K562 (cell line): ENCODE measurements around the gene HS3ST3A1. TPM values are rescaled to one million over a fixed set of nuclear protein-coding genes. Genes with fewer than 3 reads are reported as not detected.

Experiments used
- ATAC-seq: fragments of 200-7000 bp; cut with Tn5 transposase; 3 replicates; pipeline ENCODE4 v1.9.1; 2020; ENCODE audit warnings: moderate library complexity
- BruUV-seq: library from RNA; stranded (reverse); fragments of 400-500 nt; replicated peaks from 2 replicates; lab custom pipeline; 2021; lab: Mats Ljungman, UMichigan
- CTCF ChIA-PET: fragments of 300-600 bp; formaldehyde crosslinking; extraction: SDS; loops from one replicate; lab custom pipeline; 2021; ENCODE audit warnings: low intra/inter-chr PET ratio; lab: Yijun Ruan, JAX
- POLR2A ChIA-PET: fragments of 300-600, 350-650 bp; sonication (Branson Sonifier 250); formaldehyde crosslinking; extraction: SDS; loops from one replicate; lab custom pipeline; 2021; ENCODE audit warnings: antibody characterized with exemption, inconsistent platforms; lab: Yijun Ruan, JAX
- DNase-seq, 4 experiments: peaks; one replicate each; pipeline versions ENCODE4 v3.0.0 to v3.0.0-alpha.2; 2011 to 2018; ENCODE audit warnings: low spot score in 3 of 4, mixed read lengths in 3 of 4; ENCODE audit errors: extremely low read depth in 1 of 4
- FAIRE-seq: peaks from 2 replicates; lab custom pipeline; 2011; peaks lifted over from hg19 to GRCh38; lab: Jason Lieb, UNC
- H2AFZ ChIP-seq: 2 replicates; pipeline ENCODE4 v1.6.0; 2011; ENCODE audit warnings: low read depth, low read length, control low read depth, inconsistent platforms
- H3K27ac ChIP-seq: fragments of 200-600 bp; 3 replicates; pipeline ENCODE4 v1.8.0; 2011; ENCODE audit warnings: low read depth, mild to moderate bottlenecking, control low read depth, inconsistent platforms, low read length, moderate library complexity, mixed read lengths; ENCODE audit errors: extremely low read depth
- H3K27me3 ChIP-seq, 2 experiments: fragments of 300-600 bp in 1 of 2; 2 replicates in 1 of 2; 3 replicates in 1 of 2; pipeline versions ENCODE4 v1.6.0 to v1.8.0; 2011; ENCODE audit warnings: inconsistent platforms in 2 of 2, low read length in 2 of 2, mild to moderate bottlenecking in 1 of 2, mixed read lengths in 1 of 2, moderate library complexity in 1 of 2; ENCODE audit not compliant: control insufficient read depth in 2 of 2, insufficient read depth in 2 of 2
- H3K36me3 ChIP-seq: fragments of 300-600 bp; 3 replicates; pipeline ENCODE4 v1.8.0; 2011; ENCODE audit warnings: mild to moderate bottlenecking, low read length, inconsistent platforms; ENCODE audit not compliant: control insufficient read depth, insufficient read depth
- H3K4me1 ChIP-seq, 2 experiments: fragments of 200-600 bp in 1 of 2; replicated peaks in 1 of 2; 2 replicates in 1 of 2; 3 replicates in 1 of 2; pipeline versions ENCODE4 v1.5.1 to v1.8.0; 2011; ENCODE audit warnings: inconsistent platforms in 2 of 2, low read length in 2 of 2, mild to moderate bottlenecking in 1 of 2, mixed read lengths in 1 of 2, moderate library complexity in 1 of 2; ENCODE audit not compliant: control insufficient read depth in 2 of 2, insufficient read depth in 2 of 2
- H3K4me2 ChIP-seq: 2 replicates; pipeline ENCODE4 v1.6.1; 2011; ENCODE audit warnings: low read length, control low read depth, inconsistent platforms, mixed read lengths; ENCODE audit not compliant: insufficient read depth
- H3K4me3 ChIP-seq: fragments of 200-600 bp; sonication (generic), shearing (Covaris generic); 2 replicates; pipeline ENCODE4 v1.5.1; 2016; ENCODE audit warnings: control low read depth, inconsistent platforms
- H3K79me2 ChIP-seq: fragments of 200-600 bp; 3 replicates; pipeline ENCODE4 v1.8.0; 2011; ENCODE audit warnings: low read length, inconsistent platforms; ENCODE audit not compliant: control insufficient read depth, insufficient read depth
- H3K9ac ChIP-seq, 2 experiments: 2 replicates each; pipeline versions ENCODE4 v1.6.0 to v1.6.1; 2011; ENCODE audit warnings: low read depth in 2 of 2, low read length in 2 of 2, control low read depth in 1 of 2, inconsistent platforms in 1 of 2, mild to moderate bottlenecking in 1 of 2, mixed read lengths in 1 of 2; ENCODE audit not compliant: insufficient read depth in 1 of 2
- H3K9me1 ChIP-seq: one replicate; pipeline ENCODE4 v1.6.0; 2011; ENCODE audit warnings: inconsistent platforms, mild to moderate bottlenecking, low read length, moderate library complexity; ENCODE audit not compliant: control insufficient read depth, insufficient read depth
- H3K9me3 ChIP-seq: replicated peaks from 2 replicates; pipeline ENCODE4 v1.5.1; 2011; ENCODE audit warnings: low read depth, low read length, inconsistent platforms; ENCODE audit not compliant: control insufficient read depth, insufficient read depth
- H4K20me1 ChIP-seq: replicated peaks from 2 replicates; pipeline ENCODE4 v1.6.1; 2011; ENCODE audit warnings: low read length, inconsistent platforms, mixed read lengths; ENCODE audit not compliant: control insufficient read depth, insufficient read depth
- BDP1 ChIP-seq: IDR thresholded peaks from 3 replicates; pipeline ENCODE4 v1.6.1; 2011; ENCODE audit not compliant: insufficient read length, insufficient read depth
- CREB3 ChIP-seq: fragments of 450-650 bp; conservative IDR thresholded peaks from 2 replicates; pipeline ENCODE4 v1.6.1; 2016; ENCODE audit warnings: missing genetic modification characterization, low read depth, mild to moderate bottlenecking, missing compliant biosample characterization, moderate library complexity
- CSDE1 ChIP-seq, 2 experiments: fragments of 450-650 bp; IDR thresholded peaks; 2 replicates each; pipeline ENCODE4 v1.6.1; 2016; ENCODE audit warnings: mild to moderate bottlenecking in 1 of 2
- DDX20 ChIP-seq: fragments of 450-650 bp; IDR thresholded peaks from 2 replicates; pipeline ENCODE4 v1.6.1; 2016; ENCODE audit warnings: missing genetic modification characterization, low read depth, mild to moderate bottlenecking, missing compliant biosample characterization, moderate library complexity
- GABPB1 ChIP-seq: sonication (generic); formaldehyde crosslinking; IDR thresholded peaks from 2 replicates; pipeline ENCODE4 v1.8.0; 2022; ENCODE audit warnings: mild to moderate bottlenecking, missing genetic modification reagents
- HEY1 ChIP-seq: fragments of 250-450 bp; sonication (Bioruptor Pico); IDR thresholded peaks from 2 replicates; pipeline ENCODE4 v1.5.0; 2020; ENCODE audit warnings: mild to moderate bottlenecking, moderate library complexity, borderline replicate concordance
- MITF ChIP-seq: IDR thresholded peaks from 2 replicates; pipeline ENCODE4 v1.6.1; 2014; ENCODE audit warnings: antibody characterized with exemption
- TCF3 ChIP-seq: sonication (generic); formaldehyde crosslinking; IDR thresholded peaks from 2 replicates; pipeline ENCODE4 v1.4.0; 2020; ENCODE audit warnings: mild to moderate bottlenecking, missing genetic modification reagents
- ZFP36 ChIP-seq: fragments of 150-350 bp; IDR thresholded peaks from 2 replicates; pipeline ENCODE4 v1.6.1; 2018; ENCODE audit warnings: low read length, low read depth; ENCODE audit not compliant: partially characterized antibody
- ZNF134 ChIP-seq: fragments of 250-450 bp; sonication (Bioruptor Pico); conservative IDR thresholded peaks from 2 replicates; pipeline ENCODE4 v1.4.0; 2020
- ZNF77 ChIP-seq: fragments of 250-450 bp; sonication (Bioruptor Pico); IDR thresholded peaks from 2 replicates; pipeline ENCODE4 v1.5.0; 2020
- WGBS: fragments of 100-300 bp; shearing (Covaris generic); methylation state at CpG from one replicate; pipeline ENCODE4 v1.1.6; 2016; ENCODE audit warnings: low coverage, mixed read lengths; ENCODE audit not compliant: insufficient coverage; ENCODE audit errors: missing lambda C conversion rate; 5-methylcytosine and 5-hydroxymethylcytosine counted together
- in situ Hi-C: fragments of 300-500 bp; cut with MboI; formaldehyde crosslinking; loops from 4 replicates; pipeline ENCODE4 v1.15.0; 2018; ENCODE audit warnings: inconsistent platforms, mixed read lengths
- intact Hi-C: fragments of 100-400 bp; cut with micrococcal nuclease; formaldehyde crosslinking; loops from 2 replicates; pipeline ENCODE4 v1.14.2; 2022
- polyA plus RNA-seq, 8 experiments: library from polyadenylated mRNA; depleted of rRNA in 4 of 8; stranded (reverse) in 5 of 8; unstranded in 3 of 8; fragments of >200 nt; fragmentation: Nextera tagmentation in 2 of 8; fragmentation: Illumina TruSeq in 1 of 8; extraction: Ambion mirVana in 2 of 8; extraction: Trizol in 1 of 8; gene quantifications; 2 replicates each; pipeline versions ENCODE4 v1.2.1 to v1.2.3, GENCODE V29; 2011 to 2014; ENCODE audit warnings: inconsistent platforms in 1 of 8, missing spikeins in 1 of 8
- total RNA-seq, 7 experiments: library from RNA; depleted of rRNA in 6 of 7; stranded (reverse); fragments of >200 nt in 6 of 7; fragmentation: Illumina TruSeq in 2 of 7; extraction: Trizol in 2 of 7; gene quantifications; 2 replicates each; pipeline versions ENCODE4 v1.2.1 to v1.2.3, GENCODE V29; 2011 to 2021; ENCODE audit warnings: low replicate concordance in 1 of 7

Gene HS3ST3A1
- total and polyA plus RNA-seq, 9 of the 15 experiments (the other 6 are each of a cell fraction or from before 2014, with no cell fraction given), result 0.25 to 14.8 (median 2.3) TPM

DNA sequence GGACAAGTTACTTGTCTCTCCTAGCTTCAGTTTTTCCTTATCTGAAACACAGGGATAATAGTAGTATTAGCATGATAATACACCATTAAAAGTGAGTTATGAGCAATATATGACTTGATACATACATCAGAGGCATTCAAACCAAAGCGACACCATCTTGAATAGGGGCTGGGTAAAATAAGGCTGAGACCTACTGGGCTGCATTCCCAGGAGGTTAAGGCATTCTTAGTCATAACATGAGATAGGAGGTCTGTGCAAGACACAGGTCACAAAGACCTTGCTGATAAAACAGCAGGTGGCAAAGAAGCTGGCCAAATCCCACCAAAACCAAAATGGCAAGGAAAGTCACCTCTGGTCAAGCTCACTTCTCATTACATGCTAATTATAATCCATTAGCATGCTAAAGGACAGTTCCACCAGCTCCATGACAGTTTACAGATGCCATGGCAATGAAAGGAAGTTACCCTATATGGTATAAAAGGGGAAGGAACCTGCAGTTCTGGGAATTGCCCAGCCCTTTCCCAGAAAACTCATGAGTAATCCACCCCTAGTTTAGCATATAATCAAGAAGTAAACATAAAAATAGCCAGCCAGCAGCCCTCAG is 37.2 kb upstream of the HS3ST3A1 start (continued):
- TF ChIP-seq BDP1 (no peak), HEY1 (CRISPR knock-in tag) (peak; percentile 53; the same call in 1 of the 2 replicates), ZNF134 (CRISPR knock-in tag) (peak; percentile 62; the same call in 1 of the 2 replicates), MITF (no peak)
- TF ChIP-seq, all 486 proteins: peak for 107

DNA sequence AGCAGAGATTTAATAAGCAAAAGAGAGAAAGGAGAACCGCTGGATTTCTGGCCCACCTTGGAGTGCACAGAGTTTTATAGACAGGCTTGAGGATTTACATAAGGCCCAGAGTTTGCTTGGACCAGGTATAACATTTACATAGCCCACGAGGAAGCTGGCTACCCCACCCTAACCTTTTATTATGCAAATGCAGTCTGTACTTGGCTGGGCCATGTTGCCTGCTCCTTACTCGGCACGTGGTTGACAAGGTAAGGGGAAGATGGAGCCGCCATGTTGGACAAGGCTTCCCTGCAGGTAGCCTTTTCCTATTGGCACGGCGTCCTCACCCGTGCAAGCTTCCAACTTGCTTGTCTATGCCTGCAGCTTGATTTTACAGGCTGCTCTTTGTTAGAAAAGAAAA is 35.2 kb upstream of the HS3ST3A1 start:
- no peak for ATAC-seq
- Histone ChIP-seq H3K4me3 (no peak overlapping the region), H4K20me1 (no peaks in the 10 kb centered on the region), H3K9me3 (no peaks in the 10 kb centered on the region)
- intact Hi-C loops, result no loop called here
- POLR2A ChIA-PET, result no interaction called here
- no peak for TF ChIP-seq TCF3 (CRISPR knock-in tag)
- no peak for TF ChIP-seq ZFP36
- no peak for TF ChIP-seq CSDE1 (IDR thresholded peaks at IDR 0.05)
- no peak for TF ChIP-seq GABPB1 (CRISPR knock-in tag)
- no peak for TF ChIP-seq DDX20 (tag)
- no peak for TF ChIP-seq CREB3
- TF ChIP-seq ZNF77 (CRISPR knock-in tag), result no peak
- TF ChIP-seq, all 486 proteins: peak for 0
- FAIRE-seq, result no peak
- Histone ChIP-seq H3K79me2 (no peaks in the 10 kb centered on the region), H3K4me1 (peaks cover 0 to 8% of the 10 kb centered on the region in 2 experiments; a peak in 2 of 5 replicates), H3K27ac (no peak overlapping the region), H3K9ac (no peak overlapping the region), H3K36me3 (no peaks in the 10 kb centered on the region), H3K9me1 (no peaks in the 10 kb centered on the region), H3K4me2 (no peak overlapping the region), H3K27me3 (no peaks in the 10 kb centered on the region; a peak in 2 of 5 replicates), H2AFZ (no peak overlapping the region)
- no TSS peak for BruUV-seq
- DNase-seq, result no peak
- CTCF ChIA-PET, result no interaction called here
- 42% methylated on average over 8 of the region's 8 CpGs for WGBS
- in situ Hi-C loops, result no loop called here
